ENCODE measurements around the gene ERBIN. TPM values are rescaled to one million over a fixed set of nuclear protein-coding genes. Genes with fewer than 3 reads are reported as not detected.

The ERBIN gene
- total and polyA plus RNA-seq, 9 of the 15 experiments (the other 6 are each of a cell fraction or from before 2014, with no cell fraction given), result 11.9 to 72.8 (median 41.7) TPM

GRCh38 chr5:65987982-65988381 is 61.6 kb downstream of the ERBIN start:
- intact Hi-C loops (cut with micrococcal nuclease), result no loop called here
- 77% methylated on average over 3 of the region's 4 CpGs for WGBS (ENCODE audit: insufficient coverage, low coverage, missing lambda C conversion rate)
- Histone ChIP-seq H3K4me1 (replicated peaks in 1 of 2; ENCODE audit: control insufficient read depth in 2 of 2, insufficient read depth in 2 of 2, low read length in 2 of 2) (peaks cover 12 to 19% of the 10 kb centered on the region in 2 experiments), H3K79me2 (ENCODE audit: control insufficient read depth, insufficient read depth, low read length) (peaks cover 82% of the 10 kb centered on the region), H3K27ac (ENCODE audit: extremely low read depth, low read depth, low read length) (no peak overlapping the region; the same call in 2 of the 3 replicates), H2AFZ (ENCODE audit: low read depth, low read length) (no peak overlapping the region), H3K9ac (ENCODE audit: insufficient read depth in 1 of 2, low read depth in 2 of 2, low read length in 2 of 2) (no peak overlapping the region), H3K4me2 (ENCODE audit: insufficient read depth, low read length) (no peak overlapping the region), H4K20me1 (replicated peaks; ENCODE audit: control insufficient read depth, insufficient read depth, low read length) (peaks cover 20% of the 10 kb centered on the region; the same call in 1 of the 2 replicates), H3K4me3 (no peak overlapping the region), H3K36me3 (ENCODE audit: control insufficient read depth, insufficient read depth, low read length) (peaks cover 16% of the 10 kb centered on the region; the same call in 2 of the 3 replicates), H3K9me1 (ENCODE audit: control insufficient read depth, insufficient read depth, low read length) (no peaks in the 10 kb centered on the region), H3K27me3 (ENCODE audit: control insufficient read depth in 2 of 2, insufficient read depth in 2 of 2, low read length in 2 of 2) (no peaks in the 10 kb centered on the region), H3K9me3 (replicated peaks; ENCODE audit: control insufficient read depth, insufficient read depth, low read depth, low read length) (no peaks in the 10 kb centered on the region)
- ATAC-seq (no peak), FAIRE-seq (no peak), DNase-seq (ENCODE audit: extremely low read depth in 1 of 4, low spot score in 3 of 4) (no peak)
- CTCF ChIA-PET (ENCODE audit: low intra/inter-chr PET ratio), result no interaction called here
- BruUV-seq (replicated peaks), result no TSS peak
- POLR2A ChIA-PET, result no interaction called here
- in situ Hi-C loops (cut with MboI), result no loop called here
- TF ChIP-seq ZNF121 (CRISPR knock-in tag; conservative IDR thresholded peaks at IDR 0.05), result peak; percentile 51; the same call in 1 of the 2 replicates
- TF ChIP-seq NFE2L1 (tag; IDR thresholded peaks at IDR 0.05; ENCODE audit: borderline replicate concordance, low read depth), result no peak

DNA sequence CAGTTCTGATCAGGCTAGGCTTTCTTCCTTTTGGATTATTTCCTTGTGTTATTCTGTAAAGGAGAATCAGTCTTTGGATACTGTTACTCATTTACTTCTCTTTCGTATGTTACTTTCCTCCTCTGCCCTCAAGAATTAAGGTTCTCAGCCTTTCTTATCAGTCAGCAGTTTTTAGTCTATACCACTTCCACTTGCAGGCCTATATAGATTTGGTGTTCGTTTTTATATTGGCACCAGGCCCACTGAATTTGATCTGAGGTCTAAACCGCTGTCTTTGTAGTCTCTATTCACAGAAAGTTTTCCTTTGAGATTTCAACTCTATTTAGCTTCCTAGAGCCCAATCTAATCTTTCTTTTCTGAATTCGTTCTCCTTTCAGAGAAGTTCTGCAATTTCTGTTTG is 62.8 kb downstream of the ERBIN start:
- Histone ChIP-seq H3K4me3 (no peak overlapping the region), H3K36me3 (ENCODE audit: control insufficient read depth, insufficient read depth, low read length) (peaks cover 21% of the 10 kb centered on the region; the same call in 2 of the 3 replicates), H3K9me1 (ENCODE audit: control insufficient read depth, insufficient read depth, low read length) (no peaks in the 10 kb centered on the region), H3K27ac (ENCODE audit: extremely low read depth, low read depth, low read length) (peak overlapping the region; percentile 51; the same call in 1 of the 3 replicates), H2AFZ (ENCODE audit: low read depth, low read length) (no peak overlapping the region), H3K4me1 (replicated peaks in 1 of 2; ENCODE audit: control insufficient read depth in 2 of 2, insufficient read depth in 2 of 2, low read length in 2 of 2) (peaks cover 5 to 14% of the 10 kb centered on the region in 2 experiments), H3K9ac (ENCODE audit: insufficient read depth in 1 of 2, low read depth in 2 of 2, low read length in 2 of 2) (peak overlapping the region in 1 of 2 experiments; percentile 36; a peak in 1 of 4 replicates), H3K27me3 (ENCODE audit: control insufficient read depth in 2 of 2, insufficient read depth in 2 of 2, low read length in 2 of 2) (no peaks in the 10 kb centered on the region), H3K4me2 (ENCODE audit: insufficient read depth, low read length) (no peak overlapping the region), H3K9me3 (replicated peaks; ENCODE audit: control insufficient read depth, insufficient read depth, low read depth, low read length) (no peaks in the 10 kb centered on the region), H3K79me2 (ENCODE audit: control insufficient read depth, insufficient read depth, low read length) (peaks cover 78% of the 10 kb centered on the region), H4K20me1 (replicated peaks; ENCODE audit: control insufficient read depth, insufficient read depth, low read length) (peaks cover 12% of the 10 kb centered on the region; the same call in 1 of the 2 replicates)
- DNase-seq (ENCODE audit: extremely low read depth in 1 of 4, low spot score in 3 of 4) (no peak), ATAC-seq (no peak), FAIRE-seq (peak; percentile 6)
- ChIA-PET CTCF (ENCODE audit: low intra/inter-chr PET ratio) (no interaction called here), POLR2A (interaction anchor here (1.3 kb wide), 1 partner anchor 22 kb away, joined by 4 read pairs; no protein-coding TSS in a partner anchor)
- intact Hi-C loops (cut with micrococcal nuclease), result no loop called here
- no TSS peak for BruUV-seq (replicated peaks)
- in situ Hi-C loops (cut with MboI), result no loop called here
- 9% methylated on average over 4 of the region's 4 CpGs for WGBS (ENCODE audit: insufficient coverage, low coverage, missing lambda C conversion rate)
- TF ChIP-seq MBD1 (CRISPR knock-in tag; IDR thresholded peaks at IDR 0.05), result no peak
- 0 out of 2 replicates have a peak, but pooled peaks have one; percentile 27 for TF ChIP-seq ARID1B (IDR thresholded peaks at IDR 0.05)
- TF ChIP-seq FOXM1 (IDR thresholded peaks at IDR 0.05; ENCODE audit: low read depth), result 0 out of 2 replicates have a peak, but pooled peaks have one; percentile 7
- no peak for TF ChIP-seq FOXM1 (CRISPR knock-in tag; IDR thresholded peaks at IDR 0.05; ENCODE audit: low read depth)
- no peak for TF ChIP-seq SMC3 (conservative IDR thresholded peaks at IDR 0.05; ENCODE audit: insufficient read depth, low read depth, low read length)
- no peak; the same call in 1 of the 2 replicates for TF ChIP-seq NFE2 (IDR thresholded peaks at IDR 0.05; ENCODE audit: low read depth)
- TF ChIP-seq C11orf30 (IDR thresholded peaks at IDR 0.05; ENCODE audit: low read depth), result peak; percentile 91
- peak; percentile 21; the same call in 1 of the 2 replicates for TF ChIP-seq CBFA2T3 (IDR thresholded peaks at IDR 0.05)
- TF ChIP-seq MIER1 (IDR thresholded peaks at IDR 0.05; ENCODE audit: low read depth), result no peak
- TF ChIP-seq SMARCA4 (IDR thresholded peaks at IDR 0.05), result 0 out of 2 replicates have a peak, but pooled peaks have one; percentile 29
- TF ChIP-seq, protein P1, sequence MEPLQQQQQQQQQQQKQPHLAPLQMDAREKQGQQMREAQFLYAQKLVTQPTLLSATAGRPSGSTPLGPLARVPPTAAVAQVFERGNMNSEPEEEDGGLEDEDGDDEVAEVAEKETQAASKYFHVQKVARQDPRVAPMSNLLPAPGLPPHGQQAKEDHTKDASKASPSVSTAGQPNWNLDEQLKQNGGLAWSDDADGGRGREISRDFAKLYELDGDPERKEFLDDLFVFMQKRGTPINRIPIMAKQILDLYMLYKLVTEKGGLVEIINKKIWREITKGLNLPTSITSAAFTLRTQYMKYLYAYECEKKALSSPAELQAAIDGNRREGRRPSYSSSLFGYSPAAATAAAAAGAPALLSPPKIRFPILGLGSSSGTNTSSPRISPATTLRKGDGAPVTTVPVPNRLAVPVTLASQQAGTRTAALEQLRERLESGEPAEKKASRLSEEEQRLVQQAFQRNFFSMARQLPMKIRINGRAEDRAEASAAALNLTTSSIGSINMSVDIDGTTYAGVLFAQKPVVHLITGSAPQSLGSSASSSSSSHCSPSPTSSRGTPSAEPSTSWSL (CRISPR knock-in tag; IDR thresholded peaks at IDR 0.05; ENCODE audit: borderline replicate concordance), result no peak
- TF ChIP-seq NFIX (CRISPR knock-in tag; IDR thresholded peaks at IDR 0.05; ENCODE audit: low read depth), result no peak
- peak; percentile 76 for TF ChIP-seq MAFF (IDR thresholded peaks at IDR 0.05; ENCODE audit: low read length)

All from K562 (cell line).